GM18858 (cell line): ENCODE data around the gene G0S2.

Experiments
- ATAC-seq: cut with Tn5 transposase; IDR thresholded peaks from one replicate; pipeline ENCODE4 v1.9.1; 2021; ENCODE audit not compliant: unreplicated experiment

Gene G0S2, protein sequence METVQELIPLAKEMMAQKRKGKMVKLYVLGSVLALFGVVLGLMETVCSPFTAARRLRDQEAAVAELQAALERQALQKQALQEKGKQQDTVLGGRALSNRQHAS

DNA sequence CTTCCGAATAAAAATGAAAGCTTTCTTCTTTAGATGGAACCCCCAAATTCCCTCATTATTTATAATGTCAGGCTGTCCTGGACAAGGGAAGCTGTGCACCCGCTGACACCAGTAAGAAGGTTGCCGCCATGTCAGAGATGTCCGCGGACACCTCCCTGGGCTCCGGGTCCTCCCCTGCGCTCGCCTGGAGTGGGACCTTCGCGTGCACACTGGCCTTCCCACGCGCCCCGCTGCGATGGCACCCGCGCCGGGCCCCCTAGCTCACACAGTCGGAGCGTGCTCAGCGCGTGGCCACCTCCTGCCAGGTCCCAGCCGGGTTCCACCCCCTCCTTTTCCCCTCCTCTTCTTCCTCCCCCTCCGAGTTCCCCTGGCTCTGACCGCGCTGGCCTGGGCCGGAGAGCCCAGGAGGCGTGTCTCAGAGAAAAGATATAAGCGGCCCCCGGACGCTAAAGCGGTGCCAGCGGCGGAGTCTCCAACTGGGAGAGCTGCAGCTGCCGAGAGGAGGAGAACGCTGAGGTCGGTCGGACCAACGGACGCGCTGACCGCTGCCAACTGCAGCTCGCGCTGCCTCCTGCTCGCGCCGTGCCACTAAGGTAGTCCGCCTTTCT lies at the start of gene G0S2:
TSS of gene G0S2 (plus strand) at position 456 of the 608 bp plus-strand sequence. CDS start 273 bp downstream, outside the sequence.
- no peak for ATAC-seq

DNA sequence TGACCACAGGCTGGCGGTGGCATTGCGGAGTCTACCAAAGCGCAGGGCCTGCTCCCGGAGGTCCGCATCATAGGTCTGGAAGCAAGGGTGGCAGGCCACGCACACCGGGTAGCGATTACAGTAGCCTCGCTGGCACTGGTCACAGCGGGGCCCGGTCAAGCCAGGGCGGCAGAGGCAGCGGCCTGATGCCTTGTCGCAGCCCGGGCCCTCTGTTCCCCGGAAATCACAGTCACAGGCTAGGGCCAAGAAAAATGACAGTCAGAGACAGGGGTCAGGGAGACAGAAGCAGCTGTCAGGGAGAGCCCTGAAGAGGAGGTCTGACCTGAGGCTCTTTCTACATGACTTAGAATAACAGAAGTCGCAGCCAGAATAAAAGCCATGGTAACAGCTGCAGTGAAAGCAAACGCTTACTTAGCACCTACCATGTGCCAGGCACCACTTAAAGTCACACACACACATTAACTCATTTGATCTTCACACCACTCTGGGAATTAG lies 49.4 kb upstream of the G0S2 start:
- ATAC-seq = no peak

DNA sequence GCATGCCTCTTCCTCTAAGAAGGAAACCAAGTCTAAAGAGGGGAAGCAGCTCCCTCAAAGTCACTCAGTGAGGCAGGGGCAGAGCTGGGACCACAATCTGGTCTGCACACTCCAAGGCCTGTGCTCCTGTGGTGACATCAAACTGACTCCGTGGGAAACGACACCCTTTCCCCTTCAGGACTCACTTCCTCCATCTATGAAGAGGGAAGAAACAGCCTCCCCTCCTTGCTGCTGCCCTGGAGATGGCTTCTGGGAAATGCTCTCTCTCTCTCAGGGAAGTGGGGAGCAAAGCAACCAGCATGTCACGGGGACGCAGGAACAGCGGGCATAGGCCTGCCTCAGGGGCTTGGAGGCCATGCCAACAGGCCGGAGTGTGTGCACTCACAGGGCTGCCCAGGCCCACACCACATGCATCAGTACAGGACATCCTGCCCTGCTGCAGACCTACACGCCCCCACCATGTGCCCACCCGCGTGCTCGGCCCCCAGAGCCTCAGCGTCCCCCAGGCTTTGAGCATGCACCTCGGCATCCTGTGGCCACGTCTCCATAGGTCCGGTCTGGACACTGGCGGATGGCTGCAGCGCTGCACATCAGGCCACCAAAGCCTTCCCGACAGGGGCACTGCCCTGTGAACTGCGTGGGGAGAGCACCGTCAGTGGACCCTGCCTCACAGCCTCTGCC lies 48.7 kb upstream of the G0S2 start:
- ATAC-seq = no peak

DNA sequence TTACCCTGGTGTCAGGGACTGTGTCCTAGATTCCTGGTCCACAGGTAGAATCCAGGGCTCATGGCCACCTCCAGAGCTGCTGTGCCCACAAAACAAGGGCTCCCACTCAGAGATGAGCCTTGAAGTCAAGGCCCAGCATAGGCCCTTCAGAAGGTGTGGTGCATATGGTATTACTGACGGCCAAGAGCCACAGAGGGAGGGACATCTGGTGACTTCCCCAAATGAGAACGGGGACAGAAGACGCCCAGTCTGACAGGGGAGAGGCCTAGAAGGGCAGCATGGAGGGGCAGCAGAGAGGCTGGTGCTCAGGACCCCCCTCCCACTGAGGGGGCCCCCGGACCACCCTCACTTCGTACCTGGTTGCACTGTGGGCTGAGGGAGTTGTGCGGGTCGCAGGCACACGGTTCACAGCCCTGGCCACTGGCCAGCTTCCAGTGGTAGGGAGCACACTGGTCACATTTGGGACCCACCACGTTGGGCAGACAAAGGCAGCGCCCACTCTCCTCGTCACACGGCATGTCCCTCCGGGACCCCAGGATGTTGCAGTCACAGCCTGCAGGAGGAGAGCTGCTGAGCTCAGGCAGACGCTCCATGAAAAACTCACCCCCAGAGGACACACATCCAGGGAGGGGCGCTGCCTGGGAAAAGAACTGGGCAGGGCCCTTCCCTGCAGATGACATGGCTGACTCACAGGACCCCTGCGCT lies 48.0 kb upstream of the G0S2 start:
- ATAC-seq = no peak

DNA sequence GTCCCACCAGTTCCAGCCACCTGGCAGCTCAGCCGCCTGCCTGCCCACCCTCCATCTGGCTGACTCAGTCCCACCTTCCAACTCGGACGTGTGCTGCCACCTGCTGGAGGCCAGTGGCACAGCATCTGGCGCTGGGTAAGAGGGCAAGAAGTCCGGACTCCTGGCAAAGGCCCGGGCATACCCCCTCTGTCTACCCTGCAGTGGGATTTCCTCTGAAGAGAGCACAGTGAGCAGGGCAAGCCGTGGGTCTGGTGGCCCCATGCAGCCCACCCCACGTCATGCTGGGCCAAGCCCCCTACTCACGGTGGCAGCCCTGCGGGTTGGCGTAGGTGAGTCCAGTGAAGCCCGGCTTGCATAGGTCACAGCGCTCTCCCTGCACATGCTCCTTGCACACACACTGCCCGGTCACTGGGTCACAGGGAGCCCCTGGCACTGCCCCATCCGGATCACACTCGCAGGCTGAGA lies 47.4 kb upstream of the G0S2 start:
- peak; percentile 81 for ATAC-seq

DNA sequence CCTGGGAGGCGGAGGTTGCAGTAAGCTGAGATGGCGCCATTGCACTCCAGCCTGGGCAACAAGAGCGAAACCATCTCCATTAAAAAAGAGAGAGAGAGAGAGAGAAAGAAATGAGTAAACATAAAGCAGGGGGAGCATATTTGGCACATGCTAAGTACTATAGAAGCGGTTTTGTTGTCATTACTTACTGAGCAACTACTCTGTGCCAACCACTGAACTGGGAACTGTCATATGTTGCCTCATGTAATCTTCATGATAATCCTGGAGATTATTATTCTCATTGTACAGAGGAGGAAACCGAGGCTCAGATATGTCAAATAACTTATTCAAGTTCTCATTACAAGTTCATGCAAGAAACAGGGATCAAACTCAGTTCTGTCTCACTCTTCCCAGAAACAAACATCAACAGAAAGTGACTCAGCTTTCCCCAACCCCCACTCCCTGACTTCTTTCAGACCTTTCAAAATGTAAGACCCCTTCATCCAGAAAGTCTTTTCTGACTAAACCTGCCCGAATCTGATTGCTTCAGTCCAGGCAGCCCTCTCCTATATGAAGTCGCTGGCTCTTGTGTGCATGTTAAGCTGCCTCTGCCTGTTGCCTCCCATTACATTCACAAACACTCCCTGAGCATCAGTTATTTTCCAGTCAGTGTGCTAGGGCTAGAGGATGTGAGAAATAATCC lies 46.5 kb upstream of the G0S2 start:
- ATAC-seq = no peak

DNA sequence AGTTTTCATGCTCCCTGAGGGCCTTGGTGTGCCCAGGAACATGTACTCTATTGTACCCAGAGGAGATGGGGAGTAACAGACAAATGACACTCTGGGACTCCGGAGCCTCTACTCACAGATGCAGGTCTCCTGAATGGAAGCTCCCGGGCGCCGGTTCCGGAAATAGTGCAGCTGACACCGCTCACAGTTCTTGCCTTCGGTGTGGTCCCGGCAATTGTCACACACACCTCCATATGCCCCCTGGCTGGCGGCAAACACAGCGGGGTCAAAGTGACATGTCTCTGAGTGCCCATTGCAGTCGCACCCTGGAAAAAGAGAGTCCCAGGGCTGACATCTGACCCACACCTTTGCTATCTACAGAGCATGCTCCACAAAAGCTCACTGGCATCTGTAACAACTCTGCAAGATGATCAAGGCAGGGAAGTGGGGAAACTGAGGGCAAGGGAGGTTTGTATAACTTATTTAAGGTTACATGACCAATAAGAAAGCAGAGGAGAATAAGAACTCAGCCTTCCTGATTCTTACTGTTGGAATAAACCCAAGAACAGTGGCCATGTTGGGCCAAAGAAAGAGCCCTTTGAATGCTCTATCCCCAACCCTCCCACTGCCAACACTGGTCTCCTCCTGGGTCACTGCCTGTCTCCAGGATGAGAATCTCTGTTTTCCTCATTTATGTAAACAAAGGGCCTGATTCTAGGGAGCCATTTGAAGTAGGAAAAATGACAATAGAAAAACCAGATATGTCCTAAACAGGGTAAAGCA lies 45.4 kb upstream of the G0S2 start:
- no peak for ATAC-seq

DNA sequence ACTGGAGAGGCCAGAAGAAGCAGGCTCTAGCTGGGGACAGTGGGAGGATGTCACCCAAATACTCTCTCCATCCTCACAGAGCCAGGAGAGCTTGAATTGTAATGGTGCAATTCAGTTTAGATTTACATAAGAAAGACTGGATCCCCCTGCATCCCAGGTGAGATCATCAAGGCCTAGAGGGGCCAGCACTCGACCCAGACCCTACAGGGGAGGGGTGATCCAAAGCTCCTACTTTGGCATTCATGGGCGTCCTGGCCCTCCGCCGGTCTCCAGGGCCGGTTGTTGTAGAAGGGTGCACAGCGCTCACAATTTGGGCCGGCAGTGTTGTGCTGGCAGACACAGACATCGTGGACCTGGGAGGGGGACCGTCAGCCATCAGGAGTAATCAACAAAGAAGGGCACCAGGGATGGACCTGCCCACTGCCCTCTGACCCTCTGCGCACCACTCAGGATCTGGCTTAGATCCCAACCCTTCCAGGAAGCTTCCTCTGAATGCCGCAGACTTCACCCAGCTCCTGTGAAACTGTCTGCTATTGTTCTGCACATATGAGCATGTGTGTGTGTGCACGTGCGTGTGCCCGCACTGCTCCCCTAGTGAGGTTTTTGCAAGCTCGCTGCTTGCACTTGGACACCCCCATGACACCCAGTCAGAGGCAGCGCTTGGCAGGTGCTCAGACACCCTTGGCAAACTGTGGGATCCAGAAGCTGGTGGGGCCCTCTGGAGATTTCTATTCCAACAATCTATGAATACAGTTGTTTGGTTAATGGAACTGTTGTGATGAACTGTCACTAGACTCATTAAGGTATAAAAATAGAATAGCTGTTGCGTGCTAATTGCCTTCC lies 44.6 kb upstream of the G0S2 start:
- ATAC-seq = no peak

DNA sequence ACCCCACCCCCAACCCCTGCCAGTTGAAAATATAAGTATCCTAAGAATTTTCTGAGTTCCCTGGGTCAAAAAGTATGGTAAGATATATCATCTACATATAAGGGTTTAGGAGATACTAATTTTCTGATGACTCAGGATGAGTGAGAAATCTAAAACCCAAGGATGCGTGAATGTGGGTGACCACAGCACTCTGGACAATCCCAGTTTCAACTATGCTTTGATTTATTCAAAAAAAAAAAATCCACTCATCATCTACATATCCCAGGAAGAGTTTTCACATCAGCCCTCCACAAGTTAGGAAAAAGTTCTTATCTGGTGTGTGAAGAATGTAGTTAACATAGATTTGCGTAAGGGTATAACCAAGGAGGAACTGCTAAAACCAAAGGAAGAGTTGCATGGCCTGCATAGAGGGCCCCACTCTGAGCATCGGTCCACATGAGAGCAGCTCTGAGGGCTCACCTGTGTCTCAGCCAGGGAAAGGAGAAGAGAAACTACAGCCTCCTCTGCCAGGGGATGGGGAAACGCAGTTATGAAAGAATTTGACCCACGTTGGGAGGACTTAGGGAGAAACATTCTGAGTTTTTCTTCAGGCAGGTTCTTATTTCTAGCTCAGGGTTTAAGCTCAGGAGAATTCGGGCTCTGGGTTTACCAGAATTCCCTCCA lies 41.7 kb upstream of the G0S2 start:
- no peak for ATAC-seq

DNA sequence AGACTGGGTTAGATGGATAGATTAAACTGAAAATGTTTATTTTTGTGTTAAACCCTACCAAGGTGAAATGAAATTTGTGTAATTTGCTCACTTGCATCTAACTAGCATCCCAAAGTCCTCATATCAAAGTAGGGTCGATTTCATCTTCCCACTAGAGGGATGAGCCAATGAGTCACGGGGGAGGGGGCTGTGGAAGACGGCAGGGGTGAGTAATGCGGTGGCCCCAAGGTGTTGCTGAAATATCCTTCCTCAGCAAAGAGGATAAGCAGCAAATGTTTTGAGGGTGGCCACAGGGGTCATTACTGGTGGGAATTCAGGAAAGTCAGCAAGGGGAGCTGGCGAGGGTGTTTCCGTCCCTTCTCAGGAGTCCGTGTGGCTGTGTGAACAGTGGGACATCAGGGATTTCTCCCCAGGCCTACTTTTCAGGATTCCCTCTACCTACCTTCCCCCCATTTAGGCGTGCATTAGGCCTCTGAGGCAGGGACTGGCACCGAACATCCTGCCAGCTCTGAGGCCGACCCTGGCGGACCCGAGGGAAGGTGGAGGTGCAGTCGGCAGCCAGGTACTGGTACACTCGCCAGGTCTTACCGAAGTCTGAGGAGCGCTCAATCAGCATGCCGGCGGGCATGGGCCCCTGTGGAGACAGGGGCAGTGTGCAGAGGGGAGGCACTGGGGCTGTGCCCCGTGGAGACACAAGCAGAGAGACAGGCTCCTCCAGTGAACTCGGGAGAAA lies 41.0 kb upstream of the G0S2 start:
- no peak for ATAC-seq

DNA sequence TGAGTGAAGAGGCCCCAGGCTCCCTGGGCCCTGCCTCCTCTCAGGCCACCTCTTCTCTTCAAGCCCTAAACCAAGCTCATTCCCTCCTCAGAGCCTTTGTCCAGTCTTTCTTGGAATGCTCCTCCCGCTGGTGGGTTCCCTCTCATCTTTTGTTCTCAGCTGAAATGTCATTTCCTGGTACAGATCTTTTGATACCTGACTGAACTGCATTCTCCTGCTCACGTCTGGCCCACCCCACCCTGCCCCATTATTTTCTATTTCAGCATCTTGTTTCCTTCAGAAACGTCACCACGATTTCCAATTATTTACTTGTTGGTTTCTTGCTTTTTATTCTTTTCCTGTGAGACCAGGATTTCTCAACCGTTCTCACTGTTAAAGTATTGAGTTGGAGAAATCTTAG lies 39.4 kb upstream of the G0S2 start:
- ATAC-seq = no peak

DNA sequence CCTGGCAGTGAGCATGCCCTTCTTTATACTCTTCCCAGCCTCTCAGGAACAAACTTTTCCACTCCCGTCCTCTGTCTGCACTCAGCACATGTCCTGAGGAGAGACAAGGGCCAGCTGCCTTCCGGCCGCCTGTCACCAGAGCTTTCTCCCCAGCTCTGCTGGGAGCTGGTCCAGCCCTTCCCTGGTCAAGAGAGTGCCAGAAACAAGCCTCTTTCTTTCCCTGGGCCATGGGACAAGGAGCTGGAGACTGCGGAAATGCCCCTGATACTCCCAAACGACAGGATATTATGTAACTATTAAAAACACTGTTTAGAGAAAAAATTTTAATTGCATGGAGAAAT lies 33.4 kb upstream of the G0S2 start:
- ATAC-seq = no peak

DNA sequence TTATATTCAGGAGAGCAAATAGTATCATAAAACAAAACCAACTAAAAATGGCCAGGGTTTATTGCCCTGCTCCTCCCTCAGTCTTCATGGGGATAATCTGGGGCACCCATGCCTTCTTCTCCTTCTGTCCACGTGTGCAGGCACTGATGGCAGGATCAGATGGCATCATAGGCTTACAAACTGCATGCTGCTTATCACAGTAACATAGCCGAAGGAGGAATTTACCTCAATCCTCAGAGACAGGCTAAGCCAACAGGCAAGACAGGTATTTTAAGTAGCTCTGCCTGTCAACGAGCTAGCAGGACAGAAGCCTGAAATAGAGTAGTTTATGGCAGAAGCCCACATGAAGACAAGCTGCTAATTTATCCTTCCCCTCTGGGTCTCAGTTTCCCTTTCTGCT lies 32.4 kb upstream of the G0S2 start:
- ATAC-seq = no peak

DNA sequence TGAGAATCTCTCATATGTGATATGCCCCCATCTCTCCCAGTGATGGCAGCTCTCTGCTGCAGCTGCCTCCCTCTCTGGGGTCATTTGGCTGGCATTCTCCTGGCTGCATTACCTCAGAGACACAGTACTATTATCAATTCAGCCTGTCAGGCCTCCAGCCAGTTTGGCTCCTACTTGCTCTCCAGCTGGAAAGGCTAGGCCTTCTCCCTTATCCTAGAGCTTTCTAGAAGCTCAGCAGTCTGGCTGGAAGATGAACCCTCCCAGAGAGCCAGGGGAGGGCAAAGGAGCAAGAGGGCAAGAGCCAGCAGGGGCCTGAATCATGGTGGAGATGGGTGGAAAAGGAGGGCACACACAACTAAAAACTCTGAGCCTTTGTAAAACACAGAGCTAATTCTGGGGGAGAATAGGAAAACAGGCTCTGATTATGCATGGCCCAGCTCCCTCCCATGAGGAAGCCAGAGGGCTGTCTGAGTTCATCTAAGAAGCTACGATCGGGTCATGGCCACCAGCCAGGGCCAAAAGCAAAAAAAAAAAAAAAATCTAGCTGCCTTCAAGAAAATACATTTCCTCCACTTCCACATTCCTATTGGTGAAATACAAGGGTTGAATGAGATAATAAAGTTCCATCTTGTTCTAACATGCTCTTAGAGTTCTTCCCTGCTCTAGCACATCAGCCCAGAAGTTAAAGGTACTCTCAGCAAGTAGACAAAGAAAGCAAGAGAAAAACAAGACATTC lies 31.8 kb upstream of the G0S2 start:
- no peak for ATAC-seq

DNA sequence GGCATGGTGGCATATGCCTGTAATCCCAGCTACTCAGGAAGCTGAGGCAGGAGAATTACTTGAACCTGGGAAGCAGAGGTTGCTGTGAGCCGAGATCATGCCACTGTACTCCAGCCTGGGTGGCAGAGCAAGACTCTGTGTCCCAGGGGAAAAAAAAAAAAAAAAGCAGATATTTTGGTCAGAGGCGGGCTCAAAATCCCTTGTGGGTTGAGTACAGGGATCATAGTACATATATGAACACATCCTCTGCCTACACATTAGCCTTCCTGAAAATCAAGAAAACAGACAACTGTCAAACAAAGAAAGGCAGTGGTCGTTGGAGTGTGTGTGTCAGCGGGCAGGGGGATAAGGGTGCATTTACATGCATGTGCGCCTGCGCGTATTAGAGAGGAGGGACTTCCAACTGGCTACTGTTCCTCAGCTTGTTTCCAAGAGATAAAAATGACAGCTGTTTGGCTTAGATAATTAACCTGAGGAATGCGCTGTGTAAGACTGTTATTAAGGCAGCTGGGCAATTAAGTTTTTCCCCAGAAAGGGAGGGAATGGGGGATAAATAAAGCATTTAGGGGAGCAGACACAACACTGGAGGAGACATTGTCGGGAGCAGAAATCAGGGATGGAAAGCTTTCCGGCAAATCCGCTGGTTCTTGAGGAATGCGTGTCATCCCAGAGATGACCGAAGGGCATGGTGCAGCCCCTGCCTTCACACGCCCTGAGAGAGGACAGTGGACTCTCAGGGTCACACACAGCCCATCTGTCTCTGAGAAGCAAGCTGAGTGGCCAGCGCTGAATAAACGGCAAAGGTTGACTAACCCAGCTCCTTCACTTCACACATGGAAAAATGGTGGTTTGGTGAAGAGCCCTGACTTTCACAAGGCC lies 29.4 kb upstream of the G0S2 start:
- ATAC-seq = no peak

DNA sequence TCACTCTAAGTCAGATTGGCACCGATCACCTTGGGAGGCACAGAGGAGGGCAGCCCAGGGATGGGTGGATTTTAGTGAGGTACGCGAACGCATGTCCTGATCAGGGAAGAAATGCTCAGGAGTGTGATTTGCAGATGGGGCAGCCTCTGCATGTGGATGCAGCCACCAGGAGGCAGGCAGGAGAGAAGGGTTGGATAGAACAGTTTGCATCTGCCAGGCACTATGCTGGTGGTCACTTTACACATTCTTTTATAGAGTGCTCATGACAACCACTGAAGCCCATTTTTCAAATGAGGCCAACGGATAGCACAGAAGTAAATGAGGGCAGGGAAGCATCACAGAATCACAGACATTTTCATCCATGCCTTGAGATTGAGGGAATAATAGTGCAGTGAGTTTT lies 28.7 kb upstream of the G0S2 start:
- no peak for ATAC-seq

DNA sequence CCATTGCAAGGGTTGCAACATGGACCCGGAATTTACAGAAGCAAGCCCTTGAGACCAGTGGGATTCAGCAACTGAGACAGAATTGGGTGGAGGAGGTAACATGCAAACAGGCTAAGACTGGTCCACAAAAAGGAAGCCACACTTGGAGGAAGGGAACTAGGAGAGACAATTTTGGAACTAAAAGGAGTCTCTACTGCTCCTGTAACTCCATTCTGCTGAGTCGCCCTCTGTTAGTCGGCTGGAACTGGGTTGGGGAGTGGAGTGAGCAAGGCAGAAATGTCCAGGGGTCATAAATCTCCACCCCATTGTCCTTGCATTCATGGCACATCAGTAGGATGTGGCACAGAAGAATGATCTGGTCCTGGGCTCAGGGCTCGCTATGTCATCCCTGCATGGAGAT lies 28.1 kb upstream of the G0S2 start:
- no peak for ATAC-seq
